GM23338 (cell line): ENCODE measurements around the gene GDF11. TPM values are rescaled to one million over a fixed set of nuclear protein-coding genes. Genes with fewer than 3 reads are reported as not detected.

Experiments
- ATAC-seq: fragments of 200-7000 bp; cut with Tn5 transposase; 3 replicates; pipeline ENCODE4 v1.9.1; 2020
- DNase-seq: peaks from one replicate; pipeline ENCODE4 v3.0.0-alpha.2; 2015; ENCODE audit warnings: low spot score
- H2AFZ ChIP-seq: fragments of 200-600 bp; sonication (generic); 2 replicates; pipeline ENCODE4 v1.8.0; 2016; ENCODE audit warnings: antibody characterized with exemption, mild to moderate bottlenecking, moderate library complexity
- H3F3A ChIP-seq: fragments of 200-600 bp; sonication (generic); replicated peaks from 2 replicates; pipeline ENCODE4 v1.8.0; 2017; ENCODE audit warnings: antibody characterized with exemption, mixed run types, low read depth
- H3K27ac ChIP-seq: fragments of 200-600 bp; sonication (generic); 2 replicates; pipeline ENCODE4 v1.6.1; 2016; ENCODE audit warnings: low read depth
- H3K27me3 ChIP-seq: fragments of 200-600 bp; sonication (generic); 2 replicates; pipeline ENCODE4 v1.8.0; 2016; ENCODE audit warnings: mild to moderate bottlenecking, mixed run types, moderate library complexity; ENCODE audit not compliant: insufficient read depth
- H3K36me3 ChIP-seq: fragments of 200-600 bp; sonication (generic); 2 replicates; pipeline ENCODE4 v1.8.0; 2016; ENCODE audit warnings: mild to moderate bottlenecking; ENCODE audit not compliant: insufficient read depth
- H3K4me1 ChIP-seq: fragments of 200-600 bp; sonication (generic); 2 replicates; pipeline ENCODE4 v1.8.0; 2016; ENCODE audit warnings: mild to moderate bottlenecking, moderate library complexity; ENCODE audit not compliant: insufficient read depth
- H3K4me2 ChIP-seq: fragments of 200-600 bp; sonication (generic); 2 replicates; pipeline ENCODE4 v1.7.1; 2017; ENCODE audit warnings: mixed run types
- H3K4me3 ChIP-seq: fragments of 200-600 bp; sonication (generic); 2 replicates; pipeline ENCODE4 v1.6.1; 2016; ENCODE audit warnings: mixed run types
- H3K79me2 ChIP-seq: fragments of 200-600 bp; sonication (generic); replicated peaks from 2 replicates; pipeline ENCODE4 v1.8.0; 2017; ENCODE audit warnings: mild to moderate bottlenecking; ENCODE audit not compliant: insufficient read depth
- H3K9me2 ChIP-seq: fragments of 200-600 bp; sonication (generic); 2 replicates; pipeline ENCODE4 v1.8.0; 2017; ENCODE audit not compliant: insufficient read depth
- H4K20me1 ChIP-seq: fragments of 200-600 bp; sonication (generic); replicated peaks from 2 replicates; pipeline ENCODE4 v1.8.0; 2017; ENCODE audit warnings: mild to moderate bottlenecking; ENCODE audit not compliant: insufficient read depth
- H3K27ac Mint-ChIP-seq: 2 replicates; pipeline ENCODE4 v1.8.0; 2020; ENCODE audit warnings: inconsistent platforms, mild to moderate bottlenecking, moderate library complexity, mixed read lengths
- H3K27me3 Mint-ChIP-seq: 3 replicates; pipeline ENCODE4 v1.8.0; 2022; ENCODE audit warnings: low read depth, mild to moderate bottlenecking, moderate library complexity, mixed read lengths, inconsistent platforms; ENCODE audit not compliant: insufficient read depth, poor library complexity
- H3K36me3 Mint-ChIP-seq: 3 replicates; pipeline ENCODE4 v1.8.0; 2021; ENCODE audit warnings: low read depth, mild to moderate bottlenecking, inconsistent platforms, moderate library complexity, mixed read lengths
- H3K4me1 Mint-ChIP-seq: 3 replicates; pipeline ENCODE4 v1.8.0; 2020; ENCODE audit warnings: mild to moderate bottlenecking, inconsistent platforms, mixed read lengths
- H3K4me3 Mint-ChIP-seq: 3 replicates; pipeline ENCODE4 v1.8.0; 2021; ENCODE audit warnings: moderate library complexity, mild to moderate bottlenecking, inconsistent platforms, mixed read lengths
- H3K9me3 Mint-ChIP-seq: 3 replicates; pipeline ENCODE4 v1.8.0; 2020; ENCODE audit warnings: moderate library complexity, mild to moderate bottlenecking, inconsistent platforms, mixed read lengths
- CREB1 ChIP-seq: fragments of 250-450 bp; sonication (Bioruptor Pico); IDR thresholded peaks from 2 replicates; pipeline ENCODE4 v1.5.0; 2020; ENCODE audit warnings: low read depth, mild to moderate bottlenecking, moderate library complexity
- CTCF ChIP-seq, 2 experiments: fragments of 200-600 bp in 1 of 2; sonication (generic) in 1 of 2; conservative IDR thresholded peaks; 2 replicates each; pipeline versions ENCODE4 v1.5.1 to v1.6.1; 2016 to 2017; ENCODE audit warnings: antibody characterized with exemption in 2 of 2, low read depth in 2 of 2, mild to moderate bottlenecking in 2 of 2, moderate library complexity in 1 of 2
- ETS1 ChIP-seq: IDR thresholded peaks from 2 replicates; pipeline ENCODE4 v1.6.1; 2016; ENCODE audit warnings: antibody characterized with exemption
- EZH2phosphoT487 ChIP-seq: fragments of 200-600 bp; sonication (generic); IDR thresholded peaks from one replicate; pipeline ENCODE4 v1.8.1; 2018; ENCODE audit warnings: antibody characterized with exemption; ENCODE audit not compliant: unreplicated experiment
- JUNB ChIP-seq: IDR thresholded peaks from one replicate; pipeline ENCODE4 v1.6.1; 2016; ENCODE audit warnings: antibody characterized with exemption; ENCODE audit not compliant: unreplicated experiment
- NANOG ChIP-seq: IDR thresholded peaks from 2 replicates; pipeline ENCODE4 v1.6.1; 2016; ENCODE audit warnings: antibody characterized with exemption, borderline replicate concordance
- POLR2AphosphoS5 ChIP-seq: IDR thresholded peaks from 2 replicates; pipeline ENCODE4 v1.6.1; 2016; ENCODE audit warnings: antibody characterized with exemption, low read depth
- ZNF114 ChIP-seq: fragments of 250-450 bp; sonication (Bioruptor Pico); IDR thresholded peaks from 2 replicates; pipeline ENCODE4 v1.5.0; 2020; ENCODE audit warnings: mild to moderate bottlenecking, moderate library complexity
- ZNF331 ChIP-seq: fragments of 250-450 bp; sonication (Bioruptor Pico); IDR thresholded peaks from 2 replicates; pipeline ENCODE4 v1.5.0; 2020; ENCODE audit warnings: low read depth, mild to moderate bottlenecking, moderate library complexity
- ZNF462 ChIP-seq: fragments of 250-450 bp; sonication (Bioruptor Pico); IDR thresholded peaks from 2 replicates; pipeline ENCODE4 v1.5.0; 2020; ENCODE audit warnings: mild to moderate bottlenecking, moderate library complexity
- polyA plus RNA-seq: library from polyadenylated mRNA; unstranded; fragments of >200 nt; fragmentation: Nextera tagmentation; extraction: Ambion mirVana; gene quantifications from 2 replicates; pipeline ENCODE4 v1.2.1, GENCODE V29; 2016
- total RNA-seq: library from RNA; depleted of rRNA; stranded (reverse); fragments of >200 nt; shearing (Covaris generic); gene quantifications from 2 replicates; pipeline ENCODE4 v1.2.3, GENCODE V29; 2014

The GDF11 gene
- total and polyA plus RNA-seq, 2 experiments from 2014 or later, result 3.7 to 12.5 TPM

- H2AFZ ChIP-seq, result no peak overlapping the region
- H3K27ac ChIP-seq, result no peak overlapping the region
- Mint-ChIP-seq H3K36me3 (no peaks in the 10 kb centered on the region; the same call in 2 of the 3 replicates), H3K9me3 (no peaks in the 10 kb centered on the region; the same call in 2 of the 3 replicates), H3K4me1 (peaks cover 33% of the 10 kb centered on the region), H3K27me3 (peaks cover 19% of the 10 kb centered on the region), H3K27ac (no peak overlapping the region), H3K4me3 (no peak overlapping the region)
- DNase-seq, result no peak
- peaks cover 25% of the 10 kb centered on the region; the same call in 1 of the 2 replicates for H3K4me1 ChIP-seq
- peaks cover 8% of the 10 kb centered on the region; the same call in 1 of the 2 replicates for H3F3A ChIP-seq
- H4K20me1 ChIP-seq, result no peaks in the 10 kb centered on the region
- no peak for TF ChIP-seq NANOG
- no peak for TF ChIP-seq ZNF462 (CRISPR knock-in tag)
- TF ChIP-seq ZNF114, result no peak
- no peak for TF ChIP-seq POLR2AphosphoS5
- no peak for TF ChIP-seq CTCF (conservative IDR thresholded peaks at IDR 0.05; ENCODE audit: low read depth in 2 of 2)
- no peak for TF ChIP-seq CREB1 (CRISPR knock-in tag)
- no peak for TF ChIP-seq ETS1
- TF ChIP-seq JUNB, result no peak
- TF ChIP-seq EZH2phosphoT487, result no peak
- TF ChIP-seq ZNF331 (CRISPR knock-in tag), result no peak
- no peaks in the 10 kb centered on the region for H3K27me3 ChIP-seq
- no peaks in the 10 kb centered on the region for H3K36me3 ChIP-seq
- H3K4me2 ChIP-seq, result no peak overlapping the region
- no peaks in the 10 kb centered on the region for H3K9me2 ChIP-seq
- no peak for ATAC-seq
- no peaks in the 10 kb centered on the region; the same call in 1 of the 2 replicates for H3K79me2 ChIP-seq
- H3K4me3 ChIP-seq, result no peak overlapping the region
Measured at GRCh38 chr12:55734595-55734994, 8.3 kb upstream of the GDF11 start.
